Endothelial cell of umbilical vein (primary cell): ENCODE data around the gene PSMD13.

Experiments used
- CTCF ChIP-seq, 2 donors: IDR thresholded peaks; 1 replicate in 1 of 2; 2 replicates in 1 of 2; pipeline ENCODE4 v1.5.1; 2011; ENCODE audit warnings: low read length in 2 of 2, mild to moderate bottlenecking in 2 of 2, moderate library complexity in 2 of 2, control low read depth in 1 of 2, inconsistent platforms in 1 of 2, low read depth in 1 of 2; ENCODE audit not compliant: insufficient read depth in 1 of 2; ENCODE audit errors: extremely low read depth in 1 of 2
- MAX ChIP-seq: IDR thresholded peaks from 2 replicates; pipeline ENCODE4 v1.6.1; 2011; ENCODE audit not compliant: insufficient read depth, insufficient read length
- POLR2A ChIP-seq: IDR thresholded peaks from 2 replicates; pipeline ENCODE4 v1.6.1; 2012; ENCODE audit warnings: low read depth, mild to moderate bottlenecking, control low read depth, low read length
- POLR2AphosphoS5 ChIP-seq: IDR thresholded peaks from 2 replicates; pipeline ENCODE4 v1.6.1; 2012; ENCODE audit warnings: low read depth, mild to moderate bottlenecking, control low read depth, low read length, moderate library complexity; ENCODE audit not compliant: insufficient read depth

GRCh38 chr11:221998-222789 lies 14.6 kb upstream of the PSMD13 start:
- TF ChIP-seq CTCF (IDR thresholded peaks at IDR 0.05; ENCODE audit: extremely low read depth in 1 of 2, insufficient read depth in 1 of 2, low read depth in 1 of 2, low read length in 2 of 2) (no peak), POLR2A (no peak), MAX (no peak), POLR2AphosphoS5 (no peak)
